ENCODE data around the gene ANKRD11. TPM values are rescaled to one million over a fixed set of nuclear protein-coding genes. Genes with fewer than 3 reads are reported as not detected.
"Not testable (repeated sequence)": the region's sequence is repeated elsewhere in the genome, so short reads cannot be mapped to it uniquely, and the experiment has no call there.

Gene ANKRD11
- total RNA-seq, 1 donor from 2014 or later, result 164 TPM

DNA sequence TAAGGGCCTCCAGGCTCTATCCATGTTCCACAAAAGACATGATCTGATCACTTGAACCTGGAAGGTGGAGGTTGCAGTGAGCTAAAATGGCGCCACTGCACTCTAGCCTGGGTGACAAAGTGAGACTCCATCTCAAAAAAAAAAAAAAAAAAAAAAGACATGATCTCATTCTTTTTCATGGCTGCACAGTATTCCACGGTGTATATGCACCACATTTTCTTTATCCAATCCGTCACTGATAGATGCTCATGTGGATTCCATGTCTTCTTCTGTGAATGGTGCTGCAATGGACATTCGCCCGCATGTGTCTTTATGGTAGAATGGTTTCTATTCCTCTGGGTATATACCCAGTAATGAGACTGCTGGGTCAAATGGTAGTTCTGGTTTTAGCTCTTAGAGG is 124.4 kb downstream of the ANKRD11 start:
- no peak for DNase-seq (ENCODE audit: low read depth, low spot score)
- Mint-ChIP-seq H3K36me3 (ENCODE audit: low read depth) (no peaks in the 10 kb centered on the region), H3K27ac (ENCODE audit: unreplicated experiment) (no peak overlapping the region), H3K9me3 (no peaks in the 10 kb centered on the region), H3K27me3 (ENCODE audit: low read depth) (no peaks in the 10 kb centered on the region), H3K4me1 (peaks cover 56% of the 10 kb centered on the region), H3K4me3 (no peak overlapping the region)
- TF ChIP-seq, protein P1, sequence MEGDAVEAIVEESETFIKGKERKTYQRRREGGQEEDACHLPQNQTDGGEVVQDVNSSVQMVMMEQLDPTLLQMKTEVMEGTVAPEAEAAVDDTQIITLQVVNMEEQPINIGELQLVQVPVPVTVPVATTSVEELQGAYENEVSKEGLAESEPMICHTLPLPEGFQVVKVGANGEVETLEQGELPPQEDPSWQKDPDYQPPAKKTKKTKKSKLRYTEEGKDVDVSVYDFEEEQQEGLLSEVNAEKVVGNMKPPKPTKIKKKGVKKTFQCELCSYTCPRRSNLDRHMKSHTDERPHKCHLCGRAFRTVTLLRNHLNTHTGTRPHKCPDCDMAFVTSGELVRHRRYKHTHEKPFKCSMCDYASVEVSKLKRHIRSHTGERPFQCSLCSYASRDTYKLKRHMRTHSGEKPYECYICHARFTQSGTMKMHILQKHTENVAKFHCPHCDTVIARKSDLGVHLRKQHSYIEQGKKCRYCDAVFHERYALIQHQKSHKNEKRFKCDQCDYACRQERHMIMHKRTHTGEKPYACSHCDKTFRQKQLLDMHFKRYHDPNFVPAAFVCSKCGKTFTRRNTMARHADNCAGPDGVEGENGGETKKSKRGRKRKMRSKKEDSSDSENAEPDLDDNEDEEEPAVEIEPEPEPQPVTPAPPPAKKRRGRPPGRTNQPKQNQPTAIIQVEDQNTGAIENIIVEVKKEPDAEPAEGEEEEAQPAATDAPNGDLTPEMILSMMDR (conservative IDR thresholded peaks at IDR 0.05), result no peak

GRCh38 chr16:89365044-89365467 is 125.3 kb downstream of the ANKRD11 start:
- Mint-ChIP-seq H3K27ac (ENCODE audit: unreplicated experiment) (no peak overlapping the region), H3K27me3 (ENCODE audit: low read depth) (no peaks in the 10 kb centered on the region), H3K4me1 (peaks cover 56% of the 10 kb centered on the region)

DNA sequence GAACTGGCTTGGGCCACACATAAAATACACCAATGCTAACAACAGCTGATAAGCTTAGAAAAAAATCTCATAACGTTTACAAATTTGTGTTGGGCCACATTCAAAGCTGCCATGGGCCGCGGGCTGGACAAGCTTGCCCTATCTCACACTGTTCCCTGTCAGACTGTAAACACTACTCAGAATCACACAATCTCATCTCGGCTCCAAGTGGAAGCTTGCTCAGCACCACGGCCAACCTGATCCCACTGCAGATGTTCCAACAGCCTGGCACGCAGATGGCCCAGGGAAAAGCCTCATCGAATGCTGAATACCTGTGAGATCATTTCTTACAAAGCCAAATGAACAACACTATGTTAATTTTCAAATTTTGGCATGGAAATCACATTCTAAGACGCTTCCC is 125.8 kb downstream of the ANKRD11 start:
- H3K27me3 Mint-ChIP-seq (ENCODE audit: low read depth), result no peaks in the 10 kb centered on the region
- no peaks in the 10 kb centered on the region for H3K36me3 Mint-ChIP-seq (ENCODE audit: low read depth)
- H3K4me3 Mint-ChIP-seq, result no peak overlapping the region
- no peak for DNase-seq (ENCODE audit: low read depth, low spot score)
- H3K9me3 Mint-ChIP-seq, result no peaks in the 10 kb centered on the region
- H3K27ac Mint-ChIP-seq (ENCODE audit: unreplicated experiment), result no peak overlapping the region
- TF ChIP-seq, protein P1 (conservative IDR thresholded peaks at IDR 0.05), result no peak
- H3K4me1 Mint-ChIP-seq, result peaks cover 55% of the 10 kb centered on the region

More at GRCh38 chr16:89365044-89365467, 125.3 kb downstream of the ANKRD11 start:
- DNase-seq (ENCODE audit: low read depth, low spot score), result no peak
- TF ChIP-seq, protein P1 (conservative IDR thresholded peaks at IDR 0.05), result no peak
- H3K36me3 Mint-ChIP-seq (ENCODE audit: low read depth), result no peaks in the 10 kb centered on the region
- no peaks in the 10 kb centered on the region for H3K9me3 Mint-ChIP-seq
- no peak overlapping the region for H3K4me3 Mint-ChIP-seq

GRCh38 chr16:89363621-89364393 is 126.6 kb downstream of the ANKRD11 start:
- Mint-ChIP-seq H3K9me3 (no peaks in the 10 kb centered on the region), H3K4me3 (no peak overlapping the region), H3K36me3 (ENCODE audit: low read depth) (no peaks in the 10 kb centered on the region), H3K4me1 (peaks cover 47% of the 10 kb centered on the region), H3K27ac (ENCODE audit: unreplicated experiment) (peak overlapping the region; percentile 50), H3K27me3 (ENCODE audit: low read depth) (no peaks in the 10 kb centered on the region)
- DNase-seq (ENCODE audit: low read depth, low spot score), result no peak
- TF ChIP-seq, protein P1 (conservative IDR thresholded peaks at IDR 0.05), result no peak

- H3K36me3 Mint-ChIP-seq (ENCODE audit: low read depth); H3K4me3 Mint-ChIP-seq; DNase-seq (ENCODE audit: low read depth, low spot score); H3K27me3 Mint-ChIP-seq (ENCODE audit: low read depth); H3K9me3 Mint-ChIP-seq; H3K27ac Mint-ChIP-seq (ENCODE audit: unreplicated experiment): not testable (repeated sequence)
- peaks cover 47% of the 10 kb centered on the region for H3K4me1 Mint-ChIP-seq
These were observed 127.7 kb downstream of the ANKRD11 start for GRCh38 chr16:89362540-89363223.
